ENCODE measurements around the gene NLRP4.

- TF ChIP-seq EZH2 (IDR thresholded peaks at IDR 0.05; ENCODE audit: borderline replicate concordance, low read depth, low read length, poor library complexity, severe bottlenecking) (no peak), CTCF (conservative IDR thresholded peaks at IDR 0.05; ENCODE audit: low read depth, low read length) (no peak)
Observed at GRCh38 chr19:55867101-55867500, 30.8 kb downstream of the NLRP4 start.
